ENCODE results near the gene B4GALT1.

GRCh38 chr9:33111631-33112030 is 55.5 kb downstream of the B4GALT1 start:
- no peak for TF ChIP-seq CTCF (IDR thresholded peaks at IDR 0.05)
- TF ChIP-seq EP300 (IDR thresholded peaks at IDR 0.05): no peak
- no peak for TF ChIP-seq POLR2A (IDR thresholded peaks at IDR 0.05)
